Breast epithelium (tissue), 4 donors: ENCODE data around the gene ALDH5A1. TPM values are rescaled to one million over a fixed set of nuclear protein-coding genes. Genes with fewer than 3 reads are reported as not detected.
"Not testable (repeated sequence)": the region's sequence is repeated elsewhere in the genome, so short reads cannot be mapped to it uniquely, and the experiment has no call there.

Experiments
- DNase-seq, 2 donors: peaks; one replicate each; pipeline ENCODE4 v3.0.0-alpha.2; 2019; ENCODE audit warnings: low spot score in 2 of 2
- H3K27ac ChIP-seq, 2 donors: fragments of 200-600 bp; sonication (generic) in 1 of 2; one replicate each; pipeline ENCODE4 v1.5.1; 2016 to 2019; ENCODE audit warnings: mild to moderate bottlenecking in 1 of 2
- H3K27me3 ChIP-seq, 2 donors: fragments of 200-600 bp; sonication (generic) in 1 of 2; one replicate each; pipeline versions ENCODE4 v1.5.1 to v1.6.0; 2017 to 2019; ENCODE audit warnings: control low read depth in 1 of 2, mild to moderate bottlenecking in 1 of 2
- H3K36me3 ChIP-seq: fragments of 200-600 bp; one replicate; pipeline ENCODE4 v1.5.1; 2019
- H3K4me1 ChIP-seq, 2 donors: fragments of 200-600 bp; sonication (generic); one replicate each; pipeline ENCODE4 v1.5.1; 2016 to 2019; ENCODE audit warnings: control low read depth in 1 of 2
- H3K4me3 ChIP-seq, 3 donors: fragments of 200-600 bp; sonication (generic); 1 replicate in 2 of 3; 2 replicates in 1 of 3; pipeline ENCODE4 v1.5.1; 2016 to 2019; ENCODE audit warnings: mild to moderate bottlenecking in 3 of 3, moderate library complexity in 2 of 3
- H3K9me3 ChIP-seq, 2 donors: fragments of 200-600 bp; sonication (generic) in 1 of 2; one replicate each; pipeline ENCODE4 v1.5.1; 2016 to 2019; ENCODE audit warnings: control low read depth in 1 of 2
- POLR2A ChIP-seq: fragments of 450-650 bp; IDR thresholded peaks from one replicate; pipeline ENCODE4 v1.6.1; 2016; ENCODE audit warnings: antibody characterized with exemption, mild to moderate bottlenecking, moderate library complexity
- POLR2AphosphoS5 ChIP-seq, 3 donors: sonication (generic); formaldehyde crosslinking; IDR thresholded peaks; one replicate each; pipeline ENCODE4 v1.6.1; 2017; ENCODE audit warnings: antibody characterized with exemption in 3 of 3
- intact Hi-C: fragments of 100-400 bp; cut with DNase I; formaldehyde crosslinking; loops from one replicate; pipeline ENCODE4 v1.15.1; 2023; ENCODE audit warnings: low total_unique reads
- total RNA-seq, 3 donors: library from RNA; depleted of rRNA; stranded (reverse); fragments of >200 nt; gene quantifications; one replicate each; pipeline ENCODE4 v1.1.0, GENCODE V29; 2016
- TF ChIP-seq, protein P1 (sequence below), 3 donors: fragments of 450-650 bp; IDR thresholded peaks; one replicate each; pipeline ENCODE4 v1.5.1; 2016 to 2017; ENCODE audit warnings: antibody characterized with exemption in 3 of 3, mild to moderate bottlenecking in 3 of 3, moderate library complexity in 3 of 3

ALDH5A1 gene
- total RNA-seq, 3 donors from 2014 or later: 3.9 to 6.4 (median 6.1) TPM

DNA sequence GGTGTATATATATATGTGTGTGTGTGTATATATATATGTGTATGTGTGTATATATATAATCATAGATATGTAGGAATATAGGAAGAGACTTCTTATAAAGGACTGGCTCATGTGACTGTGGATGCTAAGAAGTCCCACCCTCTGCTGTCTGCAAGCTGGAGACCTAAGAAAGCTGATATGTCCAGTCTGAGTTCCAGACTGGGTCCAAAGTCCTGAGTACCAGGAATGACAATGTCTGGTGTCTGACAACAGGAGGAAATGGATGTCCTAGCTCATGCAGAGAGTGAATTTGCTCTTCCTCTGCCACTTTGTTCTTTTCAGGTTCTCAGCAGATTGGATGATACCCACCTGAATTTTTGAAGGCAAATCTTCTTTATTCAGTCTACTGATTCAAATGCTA lies 7.1 kb downstream of the ALDH5A1 start:
- no peaks in the 10 kb centered on the region for H3K27me3 ChIP-seq
- TF ChIP-seq POLR2AphosphoS5 (IDR thresholded peaks at IDR 0.05) (no peak), POLR2A (no peak)
- TF ChIP-seq, protein P1, sequence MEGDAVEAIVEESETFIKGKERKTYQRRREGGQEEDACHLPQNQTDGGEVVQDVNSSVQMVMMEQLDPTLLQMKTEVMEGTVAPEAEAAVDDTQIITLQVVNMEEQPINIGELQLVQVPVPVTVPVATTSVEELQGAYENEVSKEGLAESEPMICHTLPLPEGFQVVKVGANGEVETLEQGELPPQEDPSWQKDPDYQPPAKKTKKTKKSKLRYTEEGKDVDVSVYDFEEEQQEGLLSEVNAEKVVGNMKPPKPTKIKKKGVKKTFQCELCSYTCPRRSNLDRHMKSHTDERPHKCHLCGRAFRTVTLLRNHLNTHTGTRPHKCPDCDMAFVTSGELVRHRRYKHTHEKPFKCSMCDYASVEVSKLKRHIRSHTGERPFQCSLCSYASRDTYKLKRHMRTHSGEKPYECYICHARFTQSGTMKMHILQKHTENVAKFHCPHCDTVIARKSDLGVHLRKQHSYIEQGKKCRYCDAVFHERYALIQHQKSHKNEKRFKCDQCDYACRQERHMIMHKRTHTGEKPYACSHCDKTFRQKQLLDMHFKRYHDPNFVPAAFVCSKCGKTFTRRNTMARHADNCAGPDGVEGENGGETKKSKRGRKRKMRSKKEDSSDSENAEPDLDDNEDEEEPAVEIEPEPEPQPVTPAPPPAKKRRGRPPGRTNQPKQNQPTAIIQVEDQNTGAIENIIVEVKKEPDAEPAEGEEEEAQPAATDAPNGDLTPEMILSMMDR (IDR thresholded peaks at IDR 0.05): no peak
- H3K27ac ChIP-seq: no peak overlapping the region
- intact Hi-C loops: no loop called here
- no peak for DNase-seq
- no peaks in the 10 kb centered on the region for H3K36me3 ChIP-seq
- no peak overlapping the region for H3K4me3 ChIP-seq
- no peaks in the 10 kb centered on the region for H3K4me1 ChIP-seq
- H3K9me3 ChIP-seq: no peaks in the 10 kb centered on the region

DNA sequence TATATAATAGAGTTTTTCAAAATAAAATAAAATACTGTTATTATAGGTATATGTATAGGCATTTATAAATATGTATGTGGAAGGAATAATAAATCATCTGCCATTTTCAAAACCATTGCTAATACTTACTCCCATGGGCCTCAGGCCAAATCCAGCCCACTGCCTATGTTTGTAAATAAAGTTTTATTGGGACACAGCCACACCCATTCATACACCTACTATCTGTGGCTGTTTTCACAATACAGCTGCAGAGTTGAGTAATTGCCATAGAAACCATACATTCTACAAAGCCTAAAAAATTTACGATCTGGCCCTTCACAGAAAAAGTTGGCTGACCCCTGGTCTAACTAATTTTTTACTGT lies 9.5 kb downstream of the ALDH5A1 start:
- Histone ChIP-seq H3K4me1 (no peaks in the 10 kb centered on the region), H3K27ac (no peak overlapping the region)
- TF ChIP-seq POLR2AphosphoS5 (IDR thresholded peaks at IDR 0.05) (no peak), POLR2A (no peak)
- TF ChIP-seq, protein P1 (IDR thresholded peaks at IDR 0.05): no peak

DNA sequence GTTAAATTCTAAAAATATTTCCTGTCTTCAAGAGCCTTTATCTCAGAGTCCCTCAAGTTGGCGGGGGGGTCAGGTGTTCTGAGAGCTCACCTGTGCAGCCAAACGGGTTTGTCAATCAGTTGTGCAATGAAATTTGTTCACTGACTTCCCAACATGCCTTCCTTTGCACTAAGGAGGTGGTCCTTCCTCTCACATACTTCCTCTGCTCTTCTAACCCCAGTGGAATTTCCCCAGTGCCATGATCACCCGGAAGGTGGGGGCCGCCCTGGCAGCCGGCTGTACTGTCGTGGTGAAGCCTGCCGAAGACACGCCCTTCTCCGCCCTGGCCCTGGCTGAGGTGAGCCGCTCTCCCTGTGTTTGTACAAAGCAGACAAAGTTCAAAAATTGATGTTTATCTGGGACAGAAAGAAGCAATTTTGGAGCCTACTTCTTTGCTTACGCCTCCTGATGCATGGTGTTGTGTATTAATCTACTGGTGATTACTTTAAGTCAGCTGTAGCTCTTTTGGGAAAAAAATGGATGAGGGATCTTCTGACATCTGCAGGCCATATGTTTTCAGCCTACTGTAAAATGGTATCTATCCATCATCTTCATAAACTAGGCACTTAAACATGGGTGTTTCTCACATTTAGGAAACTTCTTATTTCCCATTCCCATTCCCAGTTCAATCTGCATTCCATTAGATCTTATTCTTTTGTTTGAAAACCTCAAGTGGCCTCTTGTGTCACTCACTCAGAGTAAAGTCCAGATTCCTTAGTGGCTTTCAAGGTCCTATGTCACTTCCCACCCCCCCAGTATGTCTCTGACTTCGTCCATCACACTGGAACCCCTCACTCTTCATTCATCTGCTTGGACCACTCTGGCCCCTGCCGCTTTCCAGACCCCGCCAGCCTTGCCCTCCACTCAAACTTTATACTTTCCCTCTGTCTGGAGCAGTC lies 10.1 kb downstream of the ALDH5A1 start:
- Histone ChIP-seq H3K27me3 (no peaks in the 10 kb centered on the region), H3K4me3 (no peak overlapping the region), H3K36me3 (no peaks in the 10 kb centered on the region), H3K27ac (no peak overlapping the region), H3K4me1 (no peaks in the 10 kb centered on the region), H3K9me3 (no peaks in the 10 kb centered on the region)
- DNase-seq: no peak
- TF ChIP-seq, protein P1 (IDR thresholded peaks at IDR 0.05): no peak
- TF ChIP-seq POLR2A (no peak), POLR2AphosphoS5 (IDR thresholded peaks at IDR 0.05) (no peak)
- intact Hi-C loops: no loop called here

More for the DNA sequence above, 9.5 kb downstream of the ALDH5A1 start:
- H3K9me3 ChIP-seq: no peaks in the 10 kb centered on the region
- no peaks in the 10 kb centered on the region for H3K27me3 ChIP-seq
- H3K36me3 ChIP-seq: no peaks in the 10 kb centered on the region
- no peak overlapping the region for H3K4me3 ChIP-seq
- no peak for DNase-seq
- intact Hi-C loops: no loop called here

DNA sequence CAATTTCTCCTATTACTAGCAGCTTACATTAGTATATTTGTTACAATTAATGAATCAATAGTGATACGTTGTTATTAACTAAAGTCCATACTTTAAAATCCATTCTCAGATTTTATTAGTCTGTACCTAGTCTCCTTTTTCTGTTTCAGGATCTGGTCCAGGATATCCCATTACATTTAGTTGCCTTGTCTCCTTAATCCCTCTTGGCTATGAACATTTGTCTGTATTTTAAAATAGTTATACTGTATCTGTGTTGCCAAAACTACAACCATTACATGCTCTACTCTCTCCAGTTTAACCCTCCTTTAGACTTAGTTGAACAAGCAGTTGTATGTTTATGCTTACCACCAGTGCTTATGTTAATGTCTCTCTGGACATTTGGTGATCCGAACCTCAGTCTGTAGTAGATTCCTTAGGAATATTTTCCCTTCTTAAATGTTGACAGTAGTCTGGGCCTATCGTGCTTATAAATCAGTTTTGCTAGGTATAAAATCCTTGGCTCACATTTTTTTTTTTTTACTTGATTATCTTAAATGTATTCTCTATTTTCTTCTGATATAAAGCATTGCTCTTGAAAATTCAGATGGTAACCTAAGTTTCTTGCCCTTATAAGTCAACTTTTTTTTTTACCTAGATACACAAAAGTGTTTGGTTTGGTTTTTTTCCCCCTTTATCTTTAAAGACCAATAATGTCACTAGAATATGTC lies 12.2 kb downstream of the ALDH5A1 start:
- Histone ChIP-seq H3K27me3 (no peaks in the 10 kb centered on the region), H3K36me3 (no peaks in the 10 kb centered on the region), H3K9me3 (no peaks in the 10 kb centered on the region), H3K27ac (no peak overlapping the region), H3K4me1 (no peaks in the 10 kb centered on the region), H3K4me3 (no peak overlapping the region)
- intact Hi-C loops: no loop called here
- TF ChIP-seq POLR2A (no peak), POLR2AphosphoS5 (IDR thresholded peaks at IDR 0.05) (no peak)
- TF ChIP-seq, protein P1 (IDR thresholded peaks at IDR 0.05): no peak
- no peak for DNase-seq

DNA sequence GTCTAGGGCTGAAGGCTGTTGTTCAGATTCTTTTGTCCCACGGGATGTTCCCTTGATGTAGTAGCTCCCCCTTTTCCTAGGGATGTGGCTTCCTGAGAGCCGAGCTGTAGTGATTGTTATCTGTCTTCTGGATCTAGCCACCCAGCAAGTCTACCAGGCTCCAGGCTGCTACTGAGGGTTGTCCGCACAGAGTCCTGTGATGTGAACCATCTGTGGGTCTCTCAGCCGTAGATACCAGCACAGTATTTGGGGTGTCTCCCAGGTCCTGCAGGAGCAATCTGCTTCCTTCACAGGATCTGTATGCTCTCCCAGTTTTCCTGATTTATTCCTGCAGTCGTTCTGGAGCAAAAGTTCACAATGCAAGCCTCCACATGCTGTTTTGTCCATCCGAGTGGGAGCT lies 17.2 kb downstream of the ALDH5A1 start:
- intact Hi-C loops, H3K4me3 ChIP-seq, H3K27me3 ChIP-seq, H3K4me1 ChIP-seq, H3K36me3 ChIP-seq, DNase-seq, H3K27ac ChIP-seq, H3K9me3 ChIP-seq: not testable (repeated sequence)
